HCT116 (cell line): ENCODE data around the gene TMC8. TPM values are rescaled to one million over a fixed set of nuclear protein-coding genes. Genes with fewer than 3 reads are reported as not detected.

Source experiments
- ATAC-seq: fragments of 200-7000 bp; cut with Tn5 transposase; 2 replicates; pipeline ENCODE4 v1.9.1; 2020; ENCODE audit warnings: mild to moderate bottlenecking, moderate library complexity
- BruUV-seq: library from RNA; stranded (reverse); fragments of 400-500 nt; replicated peaks from 2 replicates; lab custom pipeline; 2021; lab: Mats Ljungman, UMichigan
- CTCF ChIA-PET: fragments of 300-600 bp; sonication (Branson Sonifier 250); formaldehyde crosslinking; loops from one replicate; lab custom pipeline; 2021; ENCODE audit warnings: antibody characterized with exemption; lab: Charles Lee
- POLR2A ChIA-PET: fragments of 300-600, 350-600 bp; sonication (Branson Sonifier 250); formaldehyde crosslinking; loops from one replicate; lab custom pipeline; 2021; ENCODE audit warnings: antibody characterized with exemption; lab: Charles Lee
- RAD21 ChIA-PET, 2 experiments: fragments of 300-600 bp; sonication (Branson Sonifier 250); formaldehyde crosslinking; loops; one replicate each; lab custom pipeline; 2023; ENCODE audit warnings: low total read pairs in 2 of 2; ENCODE audit not compliant: uncharacterized antibody in 2 of 2, unreplicated experiment in 2 of 2, low non-redundant PET in 1 of 2; lab: Charles Lee
- DNase-seq: peaks from one replicate; pipeline ENCODE4 v3.0.0-alpha.2; 2010; ENCODE audit warnings: low read depth, low spot score
- H2AFZ ChIP-seq: fragments of 200-600 bp; shearing (Covaris generic), sonication (generic); 2 replicates; pipeline ENCODE4 v1.6.1; 2017; ENCODE audit warnings: low read depth, mixed run types, mixed read lengths, antibody characterized with exemption, low read length; ENCODE audit not compliant: poor library complexity, severe bottlenecking
- H3K27ac ChIP-seq: 2 replicates; pipeline ENCODE4 v1.5.1; 2012; ENCODE audit warnings: low read depth, low read length
- H3K27me3 ChIP-seq: fragments of 200-600 bp; sonication (generic); 2 replicates; pipeline ENCODE4 v1.6.1; 2016; ENCODE audit warnings: mixed run types, low read length, mixed read lengths; ENCODE audit not compliant: insufficient read depth
- H3K36me3 ChIP-seq, 2 experiments: fragments of 200-500 bp in 1 of 2; fragments of 200-600 bp in 1 of 2; sonication (Bioruptor generic) in 1 of 2; sonication (generic) in 1 of 2; 2 replicates each; pipeline versions ENCODE4 v1.5.1 to v1.6.1; 2014 to 2016; ENCODE audit warnings: low read length in 2 of 2, inconsistent platforms in 1 of 2, mixed read lengths in 1 of 2, mixed run types in 1 of 2; ENCODE audit not compliant: insufficient read depth in 2 of 2, control insufficient read depth in 1 of 2
- H3K4me1 ChIP-seq, 2 experiments: fragments of 200-600 bp in 1 of 2; sonication (generic) in 1 of 2; 2 replicates each; pipeline versions ENCODE4 v1.5.1 to v1.6.1; 2012 to 2017; ENCODE audit warnings: low read length in 2 of 2, inconsistent platforms in 1 of 2, mild to moderate bottlenecking in 1 of 2, mixed read lengths in 1 of 2, mixed run types in 1 of 2, moderate library complexity in 1 of 2; ENCODE audit not compliant: insufficient read depth in 2 of 2, control insufficient read depth in 1 of 2
- H3K4me2 ChIP-seq: fragments of 200-600 bp; sonication (generic); 2 replicates; pipeline ENCODE4 v1.6.1; 2017; ENCODE audit warnings: mixed run types, low read length, mixed read lengths
- H3K4me3 ChIP-seq, 2 experiments: fragments of 200-600 bp in 1 of 2; sonication (generic) in 1 of 2; replicated peaks in 1 of 2; 2 replicates each; pipeline ENCODE4 v1.5.1; 2011 to 2016; ENCODE audit warnings: low read length in 2 of 2, control low read depth in 1 of 2, low read depth in 1 of 2, mild to moderate bottlenecking in 1 of 2, mixed read lengths in 1 of 2, mixed run types in 1 of 2
- H3K79me2 ChIP-seq: fragments of 200-600 bp; sonication (generic); 2 replicates; pipeline ENCODE4 v1.6.1; 2017; ENCODE audit warnings: mild to moderate bottlenecking, mixed run types, low read length, moderate library complexity, mixed read lengths; ENCODE audit not compliant: insufficient read depth
- H3K9ac ChIP-seq: fragments of 200-600 bp; sonication (generic); 2 replicates; pipeline ENCODE4 v1.6.1; 2016; ENCODE audit warnings: low read length, mixed read lengths
- H3K9me2 ChIP-seq: fragments of 200-600 bp; sonication (generic), shearing (Covaris generic); 2 replicates; pipeline ENCODE4 v1.6.1; 2017; ENCODE audit warnings: mixed run types, mild to moderate bottlenecking, moderate library complexity; ENCODE audit not compliant: insufficient read depth
- H3K9me3 ChIP-seq, 2 experiments: fragments of 200-500 bp in 1 of 2; fragments of 200-600 bp in 1 of 2; sonication (Bioruptor generic) in 1 of 2; sonication (generic) in 1 of 2; 2 replicates each; pipeline ENCODE4 v1.6.1; 2014 to 2017; ENCODE audit warnings: low read length in 2 of 2, mixed read lengths in 2 of 2, inconsistent platforms in 1 of 2, low read depth in 1 of 2, mild to moderate bottlenecking in 1 of 2, mixed run types in 1 of 2, moderate library complexity in 1 of 2; ENCODE audit not compliant: control insufficient read depth in 1 of 2, insufficient read depth in 1 of 2
- H4K20me1 ChIP-seq: fragments of 200-600 bp; sonication (generic), shearing (Covaris generic); 2 replicates; pipeline ENCODE4 v1.6.1; 2017; ENCODE audit warnings: mixed run types, mild to moderate bottlenecking, moderate library complexity; ENCODE audit not compliant: insufficient read depth
- CBX3 ChIP-seq: IDR thresholded peaks from 2 replicates; pipeline ENCODE4 v1.6.1; 2012; ENCODE audit warnings: low read depth
- CEBPB ChIP-seq: IDR thresholded peaks from 2 replicates; pipeline ENCODE4 v1.6.1; 2012; ENCODE audit warnings: low read depth
- EZH2phosphoT487 ChIP-seq: fragments of 200-600 bp; IDR thresholded peaks from 2 replicates; pipeline ENCODE4 v1.6.1; 2018; ENCODE audit warnings: antibody characterized with exemption, borderline replicate concordance
- FOSL1 ChIP-seq: IDR thresholded peaks from 2 replicates; pipeline ENCODE4 v1.6.1; 2012; ENCODE audit warnings: low read depth
- JUND ChIP-seq: IDR thresholded peaks from 2 replicates; pipeline ENCODE4 v1.6.1; 2012
- POLR2A ChIP-seq: IDR thresholded peaks from 2 replicates; pipeline ENCODE4 v1.7.0; 2011; ENCODE audit warnings: borderline replicate concordance; ENCODE audit not compliant: insufficient read depth, insufficient read length; ENCODE audit errors: extremely low read depth
- RAD21 ChIP-seq: IDR thresholded peaks from 2 replicates; pipeline ENCODE4 v1.6.1; 2012; ENCODE audit warnings: low read depth, mild to moderate bottlenecking
- SIN3A ChIP-seq: IDR thresholded peaks from 2 replicates; pipeline ENCODE4 v1.6.1; 2012; ENCODE audit warnings: low read depth
- SP1 ChIP-seq: IDR thresholded peaks from 2 replicates; pipeline ENCODE4 v1.6.1; 2012; ENCODE audit warnings: low read depth
- SRF ChIP-seq: IDR thresholded peaks from 2 replicates; pipeline ENCODE4 v1.6.1; 2012; ENCODE audit warnings: low read depth
- ZNF274 ChIP-seq: fragments of 200-500 bp; sonication (Bioruptor generic); IDR thresholded peaks from 2 replicates; pipeline ENCODE4 v1.6.1; 2014; ENCODE audit warnings: mild to moderate bottlenecking, low read depth, low read length, inconsistent platforms
- intact Hi-C: fragments of 100-400 bp; cut with micrococcal nuclease; formaldehyde crosslinking; loops from 2 replicates; pipeline ENCODE4 v1.10.0; 2022
- total RNA-seq: library from RNA; stranded (reverse); gene quantifications from one replicate; pipeline ENCODE4 v1.2.1, GENCODE V29; 2021; ENCODE audit not compliant: unreplicated experiment
- TF ChIP-seq, protein P1 (sequence below): IDR thresholded peaks from 2 replicates; pipeline ENCODE4 v1.6.1; 2012
- TF ChIP-seq, protein P2 (sequence below), 3 experiments: fragments of 200-600 bp in 1 of 3; sonication (generic) in 1 of 3; IDR thresholded peaks in 2 of 3; conservative IDR thresholded peaks in 1 of 3; 2 replicates each; pipeline ENCODE4 v1.5.1; 2012 to 2017; ENCODE audit warnings: low read depth in 2 of 3, low read length in 2 of 3, antibody characterized with exemption in 1 of 3, borderline replicate concordance in 1 of 3, control low read depth in 1 of 3, mild to moderate bottlenecking in 1 of 3, mixed read lengths in 1 of 3, mixed run types in 1 of 3, moderate library complexity in 1 of 3; ENCODE audit not compliant: insufficient read depth in 1 of 3
- TF ChIP-seq, protein P3 (sequence below): IDR thresholded peaks from 2 replicates; pipeline ENCODE4 v1.6.1; 2011; ENCODE audit warnings: mild to moderate bottlenecking, low read length, moderate library complexity; ENCODE audit not compliant: insufficient replicate concordance; ENCODE audit errors: extremely low read depth
- TF ChIP-seq, protein P4 (sequence below): IDR thresholded peaks from 2 replicates; pipeline ENCODE4 v1.6.1; 2012; ENCODE audit warnings: low read depth
- TF ChIP-seq, protein P5 (sequence below): IDR thresholded peaks from 2 replicates; pipeline ENCODE4 v1.6.1; 2012

TMC8 gene
- total RNA-seq, 1 experiment from 2014 or later: 7.8 TPM

DNA sequence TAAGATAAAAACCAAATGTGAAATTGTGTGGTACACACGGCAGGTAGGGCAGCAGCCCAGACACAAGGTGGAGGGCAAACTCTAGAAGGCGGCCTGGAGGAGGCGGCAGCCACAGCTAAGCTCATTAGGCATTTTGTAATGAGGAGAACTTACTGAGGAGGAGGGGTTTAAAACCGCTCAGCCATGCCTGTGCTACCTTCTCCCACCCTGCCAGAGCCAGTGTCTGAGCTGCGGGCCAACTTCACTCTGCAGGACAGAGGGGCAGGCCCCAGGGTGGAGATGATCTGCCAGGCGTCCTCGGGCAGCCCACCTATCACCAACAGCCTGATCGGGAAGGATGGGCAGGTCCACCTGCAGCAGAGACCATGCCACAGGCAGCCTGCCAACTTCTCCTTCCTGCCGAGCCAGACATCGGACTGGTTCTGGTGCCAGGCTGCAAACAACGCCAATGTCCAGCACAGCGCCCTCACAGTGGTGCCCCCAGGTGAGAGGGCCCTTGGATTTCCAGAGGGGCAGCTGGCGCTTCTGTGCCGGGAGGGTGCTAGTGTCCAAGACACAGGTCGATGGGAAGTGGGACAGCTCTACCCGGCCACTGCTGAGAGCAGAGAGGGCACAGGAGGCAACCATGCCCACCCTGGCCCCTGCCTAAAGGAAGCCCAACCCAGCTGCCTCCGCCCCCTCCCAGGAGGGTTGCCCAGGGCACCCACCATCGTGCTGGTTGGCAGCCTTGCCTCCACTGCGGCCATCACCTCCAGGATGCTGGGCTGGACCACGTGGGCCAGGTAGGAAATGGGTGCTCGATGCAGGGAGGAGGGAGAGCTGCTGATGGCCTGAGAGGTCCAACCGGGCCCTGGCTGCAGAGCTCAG, 33.5 kb downstream of the TMC8 start:
- intact Hi-C loops: no loop called here

More for the DNA sequence above, 33.5 kb downstream of the TMC8 start:
- no peaks in the 10 kb centered on the region for H3K9me2 ChIP-seq
- no peaks in the 10 kb centered on the region for H4K20me1 ChIP-seq
- no peak overlapping the region for H3K9ac ChIP-seq
- no peaks in the 10 kb centered on the region for H3K27me3 ChIP-seq
- H3K4me2 ChIP-seq: no peak overlapping the region
- POLR2A ChIA-PET: interaction anchor here (1.3 kb wide), 1 partner anchor 23 kb away, joined by 7 read pairs; the partner anchor contains the start of genes AFMID and TK1
- no TSS peak for BruUV-seq
- H3K27ac ChIP-seq: no peak overlapping the region
- peaks cover 15 to 25% of the 10 kb centered on the region in 2 experiments; a peak in 3 of 4 replicates for H3K4me1 ChIP-seq
- TF ChIP-seq, protein P1, sequence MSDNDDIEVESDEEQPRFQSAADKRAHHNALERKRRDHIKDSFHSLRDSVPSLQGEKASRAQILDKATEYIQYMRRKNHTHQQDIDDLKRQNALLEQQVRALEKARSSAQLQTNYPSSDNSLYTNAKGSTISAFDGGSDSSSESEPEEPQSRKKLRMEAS: no peak
- no peak for TF ChIP-seq SRF
- no peak for TF ChIP-seq JUND
- no peak for TF ChIP-seq ZNF274
- no peak for TF ChIP-seq SIN3A
- no peak for TF ChIP-seq FOSL1
- TF ChIP-seq, protein P2, sequence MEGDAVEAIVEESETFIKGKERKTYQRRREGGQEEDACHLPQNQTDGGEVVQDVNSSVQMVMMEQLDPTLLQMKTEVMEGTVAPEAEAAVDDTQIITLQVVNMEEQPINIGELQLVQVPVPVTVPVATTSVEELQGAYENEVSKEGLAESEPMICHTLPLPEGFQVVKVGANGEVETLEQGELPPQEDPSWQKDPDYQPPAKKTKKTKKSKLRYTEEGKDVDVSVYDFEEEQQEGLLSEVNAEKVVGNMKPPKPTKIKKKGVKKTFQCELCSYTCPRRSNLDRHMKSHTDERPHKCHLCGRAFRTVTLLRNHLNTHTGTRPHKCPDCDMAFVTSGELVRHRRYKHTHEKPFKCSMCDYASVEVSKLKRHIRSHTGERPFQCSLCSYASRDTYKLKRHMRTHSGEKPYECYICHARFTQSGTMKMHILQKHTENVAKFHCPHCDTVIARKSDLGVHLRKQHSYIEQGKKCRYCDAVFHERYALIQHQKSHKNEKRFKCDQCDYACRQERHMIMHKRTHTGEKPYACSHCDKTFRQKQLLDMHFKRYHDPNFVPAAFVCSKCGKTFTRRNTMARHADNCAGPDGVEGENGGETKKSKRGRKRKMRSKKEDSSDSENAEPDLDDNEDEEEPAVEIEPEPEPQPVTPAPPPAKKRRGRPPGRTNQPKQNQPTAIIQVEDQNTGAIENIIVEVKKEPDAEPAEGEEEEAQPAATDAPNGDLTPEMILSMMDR (IDR thresholded peaks at IDR 0.05 in 2 of 3, conservative IDR thresholded peaks at IDR 0.05 in 1 of 3; ENCODE audit: borderline replicate concordance in 1 of 3, insufficient read depth in 1 of 3, low read depth in 2 of 3, low read length in 2 of 3): no peak
- TF ChIP-seq CEBPB: no peak
- TF ChIP-seq, protein P3, sequence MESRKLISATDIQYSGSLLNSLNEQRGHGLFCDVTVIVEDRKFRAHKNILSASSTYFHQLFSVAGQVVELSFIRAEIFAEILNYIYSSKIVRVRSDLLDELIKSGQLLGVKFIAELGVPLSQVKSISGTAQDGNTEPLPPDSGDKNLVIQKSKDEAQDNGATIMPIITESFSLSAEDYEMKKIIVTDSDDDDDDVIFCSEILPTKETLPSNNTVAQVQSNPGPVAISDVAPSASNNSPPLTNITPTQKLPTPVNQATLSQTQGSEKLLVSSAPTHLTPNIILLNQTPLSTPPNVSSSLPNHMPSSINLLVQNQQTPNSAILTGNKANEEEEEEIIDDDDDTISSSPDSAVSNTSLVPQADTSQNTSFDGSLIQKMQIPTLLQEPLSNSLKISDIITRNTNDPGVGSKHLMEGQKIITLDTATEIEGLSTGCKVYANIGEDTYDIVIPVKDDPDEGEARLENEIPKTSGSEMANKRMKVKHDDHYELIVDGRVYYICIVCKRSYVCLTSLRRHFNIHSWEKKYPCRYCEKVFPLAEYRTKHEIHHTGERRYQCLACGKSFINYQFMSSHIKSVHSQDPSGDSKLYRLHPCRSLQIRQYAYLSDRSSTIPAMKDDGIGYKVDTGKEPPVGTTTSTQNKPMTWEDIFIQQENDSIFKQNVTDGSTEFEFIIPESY: no peak
- no peak for TF ChIP-seq RAD21
- no peak for TF ChIP-seq POLR2A
- TF ChIP-seq, protein P4, sequence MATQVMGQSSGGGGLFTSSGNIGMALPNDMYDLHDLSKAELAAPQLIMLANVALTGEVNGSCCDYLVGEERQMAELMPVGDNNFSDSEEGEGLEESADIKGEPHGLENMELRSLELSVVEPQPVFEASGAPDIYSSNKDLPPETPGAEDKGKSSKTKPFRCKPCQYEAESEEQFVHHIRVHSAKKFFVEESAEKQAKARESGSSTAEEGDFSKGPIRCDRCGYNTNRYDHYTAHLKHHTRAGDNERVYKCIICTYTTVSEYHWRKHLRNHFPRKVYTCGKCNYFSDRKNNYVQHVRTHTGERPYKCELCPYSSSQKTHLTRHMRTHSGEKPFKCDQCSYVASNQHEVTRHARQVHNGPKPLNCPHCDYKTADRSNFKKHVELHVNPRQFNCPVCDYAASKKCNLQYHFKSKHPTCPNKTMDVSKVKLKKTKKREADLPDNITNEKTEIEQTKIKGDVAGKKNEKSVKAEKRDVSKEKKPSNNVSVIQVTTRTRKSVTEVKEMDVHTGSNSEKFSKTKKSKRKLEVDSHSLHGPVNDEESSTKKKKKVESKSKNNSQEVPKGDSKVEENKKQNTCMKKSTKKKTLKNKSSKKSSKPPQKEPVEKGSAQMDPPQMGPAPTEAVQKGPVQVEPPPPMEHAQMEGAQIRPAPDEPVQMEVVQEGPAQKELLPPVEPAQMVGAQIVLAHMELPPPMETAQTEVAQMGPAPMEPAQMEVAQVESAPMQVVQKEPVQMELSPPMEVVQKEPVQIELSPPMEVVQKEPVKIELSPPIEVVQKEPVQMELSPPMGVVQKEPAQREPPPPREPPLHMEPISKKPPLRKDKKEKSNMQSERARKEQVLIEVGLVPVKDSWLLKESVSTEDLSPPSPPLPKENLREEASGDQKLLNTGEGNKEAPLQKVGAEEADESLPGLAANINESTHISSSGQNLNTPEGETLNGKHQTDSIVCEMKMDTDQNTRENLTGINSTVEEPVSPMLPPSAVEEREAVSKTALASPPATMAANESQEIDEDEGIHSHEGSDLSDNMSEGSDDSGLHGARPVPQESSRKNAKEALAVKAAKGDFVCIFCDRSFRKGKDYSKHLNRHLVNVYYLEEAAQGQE: no peak
- TF ChIP-seq, protein P5, sequence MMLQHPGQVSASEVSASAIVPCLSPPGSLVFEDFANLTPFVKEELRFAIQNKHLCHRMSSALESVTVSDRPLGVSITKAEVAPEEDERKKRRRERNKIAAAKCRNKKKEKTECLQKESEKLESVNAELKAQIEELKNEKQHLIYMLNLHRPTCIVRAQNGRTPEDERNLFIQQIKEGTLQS: no peak
- TF ChIP-seq SP1: no peak
- TF ChIP-seq CBX3: no peak
- no peak for TF ChIP-seq EZH2phosphoT487
- H3K9me3 ChIP-seq: no peaks in the 10 kb centered on the region
- CTCF ChIA-PET: interaction anchor here (0.6 kb wide), 1 partner anchor 22 kb away, joined by 3 read pairs; no protein-coding TSS in a partner anchor
- no peaks in the 10 kb centered on the region for H3K36me3 ChIP-seq
- ATAC-seq (no peak), DNase-seq (no peak)
- no peak overlapping the region for H2AFZ ChIP-seq
- RAD21 ChIA-PET: no interaction called here
- H3K79me2 ChIP-seq: peaks cover 5% of the 10 kb centered on the region
- H3K4me3 ChIP-seq: no peak overlapping the region
